Activated CD4-positive, CD25-positive, alpha-beta regulatory T cell treated with anti-CD3 and anti-CD28 coated beads, Interleukin-2, amount 50 U/mL, for 16 hours (primary cell): ENCODE data around the gene FBXW8.
"Not testable (repeated sequence)": the region's sequence is repeated elsewhere in the genome, so short reads cannot be mapped to it uniquely, and the experiment has no call there.

ENCODE experiments used
- DNase-seq: peaks from one replicate; pipeline ENCODE4 v3.0.0-alpha.2; 2020; ENCODE audit warnings: low read depth, low spot score

FBXW8 gene

DNA sequence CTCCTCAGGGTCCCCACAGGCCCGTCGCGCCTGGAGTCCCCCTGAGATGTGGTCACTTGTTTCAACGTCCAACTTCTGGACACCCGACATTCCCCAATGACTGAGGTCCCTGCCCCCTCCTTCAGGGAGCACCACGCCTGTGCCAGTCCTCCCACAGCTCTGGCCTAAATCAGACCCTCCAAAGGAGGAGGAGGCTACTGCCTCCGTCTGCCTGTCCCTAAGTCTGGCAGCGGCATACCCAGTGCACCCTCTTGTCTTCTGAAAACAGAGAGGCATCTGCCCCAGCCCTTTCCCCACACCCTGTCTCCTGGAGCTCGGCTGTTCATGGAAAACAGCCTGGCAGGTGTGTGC lies 142.3 kb downstream of the FBXW8 start:
- DNase-seq = no peak

DNA sequence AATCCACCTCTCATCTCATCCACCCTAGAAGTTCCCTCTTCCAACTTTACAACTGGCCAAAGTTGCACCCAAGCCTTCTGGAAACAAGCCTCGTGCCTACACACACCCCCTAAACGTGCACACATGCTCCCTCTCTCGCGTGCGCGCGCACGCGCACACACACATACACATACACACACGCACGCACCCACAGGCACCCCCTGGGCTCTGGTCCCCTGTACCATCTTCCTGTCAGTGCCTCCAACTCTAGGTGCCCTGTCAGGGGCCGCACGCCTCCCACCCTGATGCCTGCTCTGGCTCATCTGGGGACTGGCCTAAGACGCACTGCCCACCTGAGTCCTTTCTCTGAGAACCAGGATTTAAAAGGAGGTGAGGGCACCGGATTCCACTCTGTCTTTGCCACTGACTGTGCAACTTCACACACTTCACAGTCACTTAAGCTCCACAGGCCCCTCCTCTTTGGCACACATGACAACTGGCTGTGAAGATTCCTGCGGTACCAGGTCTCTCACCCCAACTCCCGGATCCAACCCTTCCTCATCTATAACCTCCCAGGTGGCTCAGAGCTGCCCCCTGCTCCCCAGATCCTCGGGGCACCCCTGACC lies 142.9 kb downstream of the FBXW8 start:
- DNase-seq = no peak

DNA sequence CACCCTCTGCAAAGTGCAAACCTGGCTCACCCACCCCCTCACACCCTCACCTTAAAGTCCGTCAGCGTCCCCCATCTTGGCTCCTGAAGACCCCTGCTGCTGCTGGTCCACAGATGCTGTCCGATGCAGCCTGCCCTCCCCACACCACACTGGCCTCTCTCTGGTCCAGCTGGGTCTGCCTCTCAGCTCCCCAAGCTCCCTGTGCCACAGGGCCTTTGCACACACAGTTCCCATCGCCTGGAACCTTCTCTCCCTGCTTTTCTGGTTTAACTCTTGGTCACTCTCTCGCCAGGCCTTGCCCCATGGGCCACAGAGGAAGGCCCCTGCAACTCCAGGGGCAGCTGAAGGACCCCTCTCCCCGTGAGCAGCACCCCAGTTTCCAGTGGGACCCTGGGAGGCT lies 143.5 kb downstream of the FBXW8 start:
- DNase-seq = no peak

DNA sequence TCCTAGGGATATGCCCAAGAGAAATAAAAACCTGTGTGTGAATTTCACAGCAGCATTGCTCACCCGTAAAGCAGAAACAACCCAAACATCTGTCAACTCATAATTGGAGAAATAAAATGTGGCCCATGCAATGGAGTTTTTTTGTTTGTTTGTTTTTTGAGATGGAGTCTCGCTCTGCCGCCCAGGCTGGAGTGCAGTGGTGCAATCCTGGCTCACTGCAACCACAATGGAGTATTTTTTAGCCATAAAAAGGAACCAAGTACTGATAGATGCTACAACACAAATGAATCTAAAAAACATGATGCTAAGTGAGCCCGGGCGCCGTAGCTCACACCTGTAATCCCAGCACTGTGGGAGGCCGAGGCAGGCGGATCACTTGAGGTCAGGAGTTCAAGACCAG lies 146.9 kb downstream of the FBXW8 start:
- DNase-seq = not testable (repeated sequence)

DNA sequence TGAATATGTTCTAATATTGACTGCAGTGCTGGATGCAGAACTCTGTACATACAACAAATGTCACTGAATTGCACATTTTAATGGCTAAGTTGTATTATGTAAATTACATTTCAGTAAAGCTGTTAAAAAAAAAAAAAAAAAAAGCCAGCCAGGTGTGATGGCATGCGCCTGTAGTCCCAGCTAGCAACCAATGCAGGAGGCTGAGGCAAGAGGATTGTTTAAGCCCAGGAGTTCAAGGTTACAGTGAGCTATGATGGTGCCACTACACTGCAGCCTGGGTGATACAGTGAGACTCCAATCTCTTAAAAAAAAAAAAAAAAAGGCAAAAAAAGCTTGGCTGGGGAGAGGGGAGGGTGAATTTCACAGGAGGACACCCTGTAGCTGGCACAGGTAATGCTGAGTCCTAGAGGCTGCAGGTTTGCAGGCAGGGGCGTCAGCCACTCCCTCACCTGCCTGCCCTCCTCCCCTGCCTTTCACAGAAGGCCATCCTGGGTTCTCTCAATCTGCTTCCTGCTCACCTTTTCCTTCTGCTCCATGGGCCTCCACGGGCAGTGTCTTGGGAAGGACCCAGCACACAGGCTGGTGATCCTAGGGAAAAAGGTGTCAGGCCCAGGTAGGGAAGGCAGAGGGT lies 147.8 kb downstream of the FBXW8 start:
- no peak for DNase-seq

DNA sequence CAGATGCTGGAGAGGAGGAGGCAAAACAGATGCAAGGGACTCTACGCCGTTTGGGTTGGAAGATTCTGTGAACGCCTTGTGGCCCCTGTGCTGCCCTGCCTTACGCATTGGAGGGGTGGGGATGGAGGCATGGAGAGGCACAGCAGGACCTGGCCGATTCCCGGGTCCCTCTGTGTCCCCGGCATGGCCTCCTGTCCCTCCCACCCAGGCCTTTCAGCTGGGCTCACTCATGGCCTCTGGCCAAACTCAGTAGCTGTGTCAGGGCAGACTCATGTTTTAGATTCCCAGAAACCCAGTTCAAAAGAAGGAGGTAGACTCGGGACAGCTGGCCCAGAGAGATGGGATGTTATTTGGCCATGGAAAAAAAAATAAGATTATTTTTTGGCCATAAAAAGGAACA lies 148.4 kb downstream of the FBXW8 start:
- DNase-seq = no peak

DNA sequence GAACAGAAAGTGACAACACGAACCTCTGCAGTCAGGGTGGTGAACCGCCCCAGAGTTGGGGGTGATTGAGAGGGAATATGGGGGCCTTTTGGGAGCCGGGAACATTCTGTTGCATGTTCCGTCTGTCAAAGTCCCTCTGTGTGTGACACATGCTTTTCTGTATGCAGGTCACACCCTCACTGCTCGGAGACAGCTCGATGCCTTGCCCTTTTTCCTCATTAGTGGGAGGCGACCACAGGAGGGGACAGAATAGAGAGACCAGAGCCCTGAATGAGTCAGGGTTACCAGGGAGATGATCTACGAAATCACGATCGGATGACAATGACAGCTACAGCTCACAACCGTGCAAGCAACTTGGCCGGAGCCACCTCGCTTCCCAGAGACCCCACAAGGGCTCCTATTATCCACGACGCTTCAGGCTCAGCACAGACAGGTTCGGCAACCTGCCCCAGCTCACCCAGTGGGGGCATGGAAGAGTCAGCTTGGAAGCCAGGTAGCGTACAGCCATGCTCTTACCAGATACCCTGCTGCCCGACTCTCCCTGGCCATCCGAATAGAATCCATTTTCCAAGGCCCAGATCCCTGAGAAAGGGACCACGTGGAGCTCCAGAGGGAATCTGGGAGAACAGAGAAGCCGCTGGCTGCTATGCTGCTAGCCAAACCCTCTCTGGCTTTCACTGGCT lies 149.6 kb downstream of the FBXW8 start:
- no peak for DNase-seq

DNA sequence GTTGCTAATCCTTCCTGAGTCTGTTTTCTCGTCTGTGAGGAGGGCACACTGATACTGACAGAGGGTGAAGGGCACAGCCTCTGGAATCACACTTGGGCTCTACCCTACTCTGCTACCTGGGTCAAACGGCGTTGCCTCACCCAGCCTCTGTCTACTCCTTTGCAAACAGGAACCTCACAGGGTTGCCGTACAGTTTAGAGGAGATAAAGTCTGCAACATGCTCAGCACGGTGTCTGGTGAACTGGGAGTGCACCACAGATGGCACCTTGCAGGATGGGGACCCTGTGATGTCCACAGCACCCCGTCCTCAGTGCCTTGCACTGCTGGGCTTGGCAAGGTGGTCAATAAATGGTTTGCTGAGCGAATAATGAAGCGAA lies 150.2 kb downstream of the FBXW8 start:
- no peak for DNase-seq

DNA sequence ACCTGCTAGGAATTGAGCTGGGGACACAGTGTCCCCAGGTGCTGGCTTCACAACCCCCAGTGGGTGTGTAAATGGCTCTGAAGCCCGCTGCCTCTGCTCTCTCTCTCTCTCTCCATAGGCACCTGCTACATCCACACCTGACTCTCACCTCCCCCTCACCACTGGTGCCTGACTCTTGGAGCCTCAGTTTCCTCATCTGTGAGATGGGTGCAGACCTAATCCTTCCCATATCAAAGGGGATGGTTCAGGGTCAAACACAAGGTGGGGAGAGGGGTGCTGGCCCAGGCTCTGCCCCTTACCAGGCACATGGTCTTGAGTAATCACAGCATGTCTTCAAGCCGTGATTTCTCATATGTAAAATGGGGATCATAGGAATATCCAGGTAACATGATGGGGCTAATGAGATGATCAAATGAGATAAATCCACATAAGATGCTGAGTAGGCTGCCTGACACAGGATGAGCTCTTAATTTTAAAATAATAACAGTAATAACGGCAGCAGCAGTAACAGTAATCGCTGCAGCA lies 150.9 kb downstream of the FBXW8 start:
- DNase-seq = no peak

DNA sequence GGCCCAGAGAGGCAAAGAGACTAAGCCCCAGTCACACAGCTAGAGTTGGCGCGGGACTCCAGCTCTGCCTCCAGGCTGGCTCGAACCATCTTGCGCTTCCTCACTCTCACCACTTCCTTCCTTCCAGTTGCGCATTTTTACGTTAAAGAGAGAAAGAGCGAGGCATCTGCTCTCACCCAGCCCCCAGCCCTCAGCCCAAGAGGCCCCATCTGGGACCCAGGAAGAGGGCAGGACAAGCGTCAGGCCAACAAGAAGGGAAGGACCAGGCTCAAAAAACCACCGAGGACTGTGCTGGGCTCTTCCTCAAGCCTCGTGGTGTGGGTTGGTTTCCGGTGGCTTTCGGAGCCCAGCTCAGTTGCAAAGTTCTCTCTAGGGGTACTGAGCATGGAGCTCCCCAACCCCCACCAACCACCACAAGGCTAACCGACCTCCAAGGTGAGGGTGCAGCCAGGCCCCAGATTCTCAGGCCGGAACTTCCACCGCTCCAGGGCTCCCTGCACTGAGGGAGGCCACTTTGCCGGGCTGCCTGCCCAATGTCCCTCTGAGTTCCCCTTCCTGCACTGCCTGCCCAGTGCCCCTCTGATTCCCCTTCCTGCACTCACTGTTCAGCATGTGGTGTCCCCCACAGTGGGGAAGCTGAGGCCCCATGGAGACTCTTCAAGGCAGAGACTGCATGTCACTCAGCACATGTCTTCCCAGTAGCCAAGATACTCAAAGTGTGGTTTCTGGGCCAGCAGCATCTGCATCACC lies 152.6 kb downstream of the FBXW8 start:
- no peak for DNase-seq

DNA sequence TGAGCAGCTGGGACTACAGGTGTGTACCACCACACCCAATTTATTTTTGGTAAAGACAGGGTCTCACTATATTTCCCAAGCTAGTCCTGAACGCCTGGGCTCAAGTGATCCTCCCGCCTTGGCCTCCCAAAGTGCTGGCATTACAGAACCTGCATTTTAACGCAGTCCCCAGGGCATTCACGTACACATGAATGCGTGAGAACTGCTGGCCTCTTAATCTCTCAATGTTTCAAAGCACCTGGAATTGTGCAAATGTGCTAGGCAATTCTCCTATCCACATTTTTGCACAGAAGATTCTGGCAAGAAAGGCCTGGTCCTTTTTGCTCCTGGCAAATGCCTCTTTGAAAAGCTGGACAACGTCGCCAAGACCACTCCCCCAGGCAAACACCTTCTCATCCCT lies 153.3 kb downstream of the FBXW8 start:
- no peak for DNase-seq

DNA sequence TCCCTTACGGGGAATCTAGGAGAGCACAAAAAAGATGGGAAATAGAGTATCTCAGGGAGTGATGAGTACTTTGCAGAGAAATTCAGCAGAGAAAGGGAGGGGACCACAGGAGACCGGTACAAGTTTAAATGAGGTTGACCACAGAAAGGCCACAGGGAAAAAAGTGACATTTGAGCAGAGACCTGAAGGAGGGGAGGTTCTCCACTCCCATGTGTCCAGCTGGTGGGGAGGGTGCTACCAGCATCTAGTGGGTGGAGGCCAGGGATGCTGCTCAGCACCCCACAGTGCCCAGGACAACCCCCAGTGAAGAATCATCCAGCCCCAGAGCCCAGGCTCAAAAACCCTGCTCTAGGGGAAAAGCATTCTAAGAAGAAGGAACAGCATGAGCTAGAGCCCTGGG lies 153.8 kb downstream of the FBXW8 start:
- no peak for DNase-seq

DNA sequence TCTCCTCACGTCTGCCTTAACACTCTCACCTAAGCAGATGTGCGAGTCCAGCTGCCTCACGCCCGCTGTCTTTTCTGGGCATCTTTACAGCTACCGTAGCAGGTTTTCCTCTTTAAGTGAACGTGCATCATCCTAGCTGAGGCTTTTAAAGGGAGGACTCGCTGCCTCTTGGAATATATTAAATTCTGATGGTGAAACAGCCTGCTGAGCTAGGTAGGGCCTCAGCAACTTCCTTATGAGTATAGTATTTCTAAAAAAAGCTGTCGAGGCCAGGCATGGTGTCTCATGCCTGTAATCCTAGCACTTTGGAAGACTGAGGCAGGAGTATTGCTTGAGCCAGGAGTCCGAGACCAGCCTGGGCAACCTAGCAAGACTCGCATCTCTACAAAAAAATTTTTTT lies 156.3 kb downstream of the FBXW8 start:
- no peak for DNase-seq

DNA sequence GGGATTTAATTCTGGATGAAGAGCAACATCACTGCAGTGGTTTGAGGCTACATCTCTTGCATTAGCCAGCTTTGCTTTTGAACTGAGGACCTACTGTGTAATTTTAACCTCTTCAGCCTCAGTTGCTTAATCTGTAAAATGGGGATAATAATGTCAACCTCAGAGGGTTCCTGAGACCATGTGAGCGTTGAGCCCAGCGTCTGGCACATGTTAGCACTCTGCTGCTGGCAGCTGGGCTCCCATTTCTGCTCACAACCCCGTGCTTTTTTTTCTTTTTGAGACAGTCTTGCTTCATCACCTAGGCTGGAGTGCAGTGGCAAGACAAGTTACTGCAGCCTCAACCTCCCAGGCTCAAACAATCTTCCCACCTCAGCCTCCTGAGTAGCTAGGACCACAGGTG lies 156.9 kb downstream of the FBXW8 start:
- no peak for DNase-seq

DNA sequence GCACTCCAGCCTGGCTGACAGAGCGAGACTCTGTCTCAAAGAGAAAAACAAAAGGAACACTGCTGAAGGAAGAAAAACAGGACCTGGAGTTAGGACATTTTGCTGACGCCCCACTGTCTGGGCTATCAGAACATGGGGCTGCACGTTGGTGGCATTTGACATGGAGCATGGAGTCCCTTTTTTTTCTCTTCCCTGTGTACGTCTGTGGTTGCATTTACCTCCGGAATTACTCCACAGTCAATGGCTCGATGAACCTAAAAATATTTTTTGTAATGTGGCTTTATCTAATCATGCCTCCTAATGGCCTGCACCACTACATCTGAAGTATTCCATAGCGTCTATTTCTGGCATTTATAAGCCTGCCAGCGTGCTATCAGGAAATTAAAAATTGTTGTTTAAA lies 157.7 kb downstream of the FBXW8 start:
- DNase-seq = no peak

DNA sequence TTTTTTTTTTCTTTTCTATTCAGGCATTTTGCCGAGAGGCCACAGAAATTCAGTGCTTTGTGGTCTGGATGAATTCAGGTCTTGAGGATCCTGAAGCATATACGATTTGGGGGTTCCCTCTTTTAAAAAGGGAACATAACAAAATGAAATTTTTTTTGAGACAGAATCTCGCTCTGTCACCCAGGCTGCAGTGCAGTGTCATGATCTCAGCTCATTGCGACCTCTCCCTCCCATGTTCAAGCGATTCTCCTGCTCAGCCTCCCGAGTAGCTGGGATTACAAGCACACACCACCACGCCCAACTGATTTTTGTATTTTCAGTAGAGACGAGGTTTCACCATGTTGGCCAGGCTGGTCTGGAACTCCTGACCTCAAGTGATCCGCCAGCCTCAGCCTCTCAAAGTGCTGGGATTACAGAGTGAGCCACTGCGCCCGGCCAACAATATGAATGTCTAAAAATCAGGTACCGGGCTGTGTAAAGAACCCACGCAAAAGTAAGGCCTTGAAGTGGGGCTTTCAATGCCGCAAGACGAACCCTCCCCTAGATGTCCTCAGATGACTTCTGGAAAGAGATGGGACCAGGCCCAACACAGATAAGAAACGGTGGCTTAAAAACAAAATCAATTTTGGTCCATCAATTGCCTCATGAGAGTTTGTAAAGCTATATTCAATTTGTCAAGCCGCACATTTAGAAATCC lies 158.5 kb downstream of the FBXW8 start:
- no peak for DNase-seq

DNA sequence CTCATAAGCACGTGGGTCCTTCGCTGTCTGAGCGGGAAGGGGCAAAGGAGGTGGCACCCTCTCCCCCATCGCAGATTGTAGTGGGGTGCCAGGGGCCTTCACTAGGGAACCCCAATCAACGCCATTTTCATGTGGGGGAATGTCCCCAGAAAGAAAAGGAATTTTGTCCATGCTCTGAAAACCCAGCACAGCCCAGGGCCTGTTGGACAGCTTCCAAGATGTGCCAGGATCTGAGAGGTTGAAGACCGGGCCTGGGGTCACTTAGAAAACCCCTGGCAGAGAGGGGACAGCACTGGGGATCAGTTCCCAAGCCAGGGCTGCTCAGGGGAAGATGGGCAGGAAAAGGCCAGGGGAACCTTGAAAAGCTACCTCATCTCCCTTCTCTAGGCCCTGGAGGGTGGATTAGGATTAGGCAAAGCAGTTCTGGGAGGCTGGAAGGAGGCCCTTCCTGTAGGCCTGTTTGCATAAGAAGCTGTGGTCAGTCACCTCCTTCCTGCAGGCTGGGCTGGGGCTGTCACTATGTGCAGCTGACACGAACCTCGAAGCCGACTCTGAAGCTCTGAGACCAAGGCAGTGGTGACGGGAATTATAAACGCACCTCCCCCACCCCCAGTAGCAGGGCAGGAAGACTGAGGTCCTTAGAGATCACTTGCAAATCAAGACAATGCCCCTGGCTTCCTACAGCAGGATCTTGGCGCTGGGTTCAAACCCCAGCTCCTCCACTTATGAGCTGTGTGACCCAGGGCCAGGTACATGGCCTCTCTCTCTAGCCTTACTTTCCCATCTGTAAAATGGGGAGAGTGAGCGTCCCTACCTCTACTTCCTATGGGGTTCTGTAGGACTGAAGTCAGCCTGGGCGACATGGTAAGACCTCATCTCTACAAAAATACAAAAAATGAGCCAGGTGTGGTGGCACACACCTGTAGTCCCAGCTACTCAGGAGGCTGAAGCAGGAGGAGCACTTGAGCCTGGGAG lies 159.5 kb downstream of the FBXW8 start:
- DNase-seq = no peak

DNA sequence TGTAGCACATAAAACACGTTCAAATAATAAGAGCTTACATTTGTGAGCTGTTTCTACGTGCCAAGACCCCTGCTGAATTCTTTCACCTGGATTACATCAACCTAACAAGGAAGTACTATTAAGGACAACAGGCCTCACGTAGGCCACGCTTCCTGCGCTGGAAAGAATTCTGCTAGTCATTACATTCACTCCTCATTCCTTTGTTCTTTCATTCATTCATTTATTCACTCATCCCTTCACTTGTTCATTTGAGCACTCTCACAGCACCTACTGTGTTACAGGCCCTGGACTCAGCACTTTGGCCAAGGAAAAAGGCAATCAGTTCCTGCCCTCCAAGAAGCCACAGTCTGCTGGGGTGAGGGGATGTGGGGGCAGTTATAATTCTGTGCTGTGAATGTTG lies 160.3 kb downstream of the FBXW8 start:
- DNase-seq = no peak

DNA sequence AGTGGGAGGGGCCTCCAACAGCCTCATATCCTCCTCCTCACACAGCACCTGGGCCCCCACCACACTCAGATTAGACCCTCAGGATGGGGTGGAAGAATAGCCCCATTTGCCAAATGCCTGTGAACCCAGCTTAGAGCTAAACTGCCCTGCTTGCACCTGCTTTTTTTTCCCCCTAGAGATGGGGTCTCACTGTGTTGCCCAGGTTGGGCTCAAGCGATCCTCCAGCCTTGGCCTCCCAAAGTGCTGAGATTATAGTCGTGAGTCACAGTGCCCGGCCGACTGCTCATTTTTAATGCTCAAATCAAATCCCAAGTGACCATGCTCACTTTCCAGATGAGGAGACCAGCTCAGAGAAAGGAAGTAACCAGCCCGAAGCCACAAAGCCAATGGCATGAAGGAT lies 161.4 kb downstream of the FBXW8 start:
- no peak for DNase-seq

DNA sequence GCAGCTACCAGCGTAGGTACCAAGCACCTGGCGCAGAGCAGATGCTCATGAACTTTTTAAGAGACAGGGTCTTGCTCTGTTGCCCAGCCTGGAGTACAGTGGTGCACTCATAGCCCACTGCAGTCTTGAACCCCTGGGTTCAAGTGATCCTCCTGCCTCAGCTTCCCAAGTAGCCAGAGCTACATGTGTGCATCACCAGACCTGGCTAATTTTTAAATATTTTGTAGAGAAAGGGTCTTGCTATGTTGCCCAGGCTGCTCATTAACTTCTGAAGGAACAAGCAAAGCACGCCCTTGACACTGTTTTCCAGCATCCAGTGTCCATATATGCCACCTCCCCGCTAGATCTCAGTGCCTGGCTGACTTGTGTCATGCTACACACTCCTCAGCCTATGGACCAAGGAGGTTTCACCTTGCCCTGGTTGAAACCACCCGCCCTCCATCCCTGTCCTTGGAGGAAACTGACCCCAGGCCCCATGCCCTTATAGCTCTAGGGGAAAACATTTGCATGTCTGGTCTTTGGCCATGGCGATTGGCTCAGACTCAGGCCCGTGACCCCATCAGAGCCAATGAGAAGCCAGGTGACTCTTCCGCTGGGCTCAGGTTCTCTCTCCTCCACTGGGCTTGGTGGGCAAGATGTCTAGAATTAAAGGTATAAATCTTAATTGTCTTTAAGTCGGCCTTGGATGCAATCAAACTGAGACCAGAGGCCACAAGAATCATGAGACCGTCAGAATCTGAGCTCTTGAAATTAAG lies 162.2 kb downstream of the FBXW8 start:
- no peak for DNase-seq
